Panc1 (cell line): ENCODE results near the gene DCHS2. TPM values are rescaled to one million over a fixed set of nuclear protein-coding genes. Genes with fewer than 3 reads are reported as not detected.

ENCODE experiments used
- ATAC-seq: fragments of 200-7000 bp; cut with Tn5 transposase; 2 replicates; pipeline ENCODE4 v1.9.1; 2020; ENCODE audit warnings: mild to moderate bottlenecking, moderate library complexity
- BruUV-seq: library from RNA; stranded (reverse); fragments of 400-500 nt; replicated peaks from 2 replicates; lab custom pipeline; 2021; lab: Mats Ljungman, UMichigan
- CTCF ChIA-PET: fragments of 300-600 bp; sonication (Branson Sonifier 250); formaldehyde crosslinking; loops from one replicate; lab custom pipeline; 2022; ENCODE audit warnings: antibody characterized with exemption; lab: Charles Lee
- POLR2A ChIA-PET: fragments of 300-600 bp; sonication (Branson Sonifier 250); formaldehyde crosslinking; loops from one replicate; lab custom pipeline; 2022; ENCODE audit warnings: antibody characterized with exemption; lab: Charles Lee
- DNase-seq: peaks from one replicate; pipeline ENCODE4 v3.0.0-alpha.2; 2010; ENCODE audit warnings: low read depth, low spot score
- H3K27ac ChIP-seq: 2 replicates; pipeline ENCODE4 v1.5.1; 2011; ENCODE audit warnings: mild to moderate bottlenecking, low read length, inconsistent platforms
- H3K27me3 ChIP-seq: fragments of 200-500 bp; sonication (Bioruptor generic); 2 replicates; pipeline ENCODE4 v1.6.0; 2014; ENCODE audit warnings: low read length, inconsistent platforms; ENCODE audit not compliant: control insufficient read depth, insufficient read depth
- H3K36me3 ChIP-seq: fragments of 200-500 bp; sonication (Bioruptor generic); 2 replicates; pipeline ENCODE4 v1.5.1; 2014; ENCODE audit warnings: inconsistent platforms, mild to moderate bottlenecking, low read length, moderate library complexity; ENCODE audit not compliant: control insufficient read depth, insufficient read depth
- H3K4me1 ChIP-seq: 2 replicates; pipeline ENCODE4 v1.5.1; 2011; ENCODE audit warnings: inconsistent platforms, mild to moderate bottlenecking, low read length, moderate library complexity; ENCODE audit not compliant: control insufficient read depth, insufficient read depth
- H3K4me3 ChIP-seq, 2 experiments: 2 replicates each; pipeline ENCODE4 v1.5.1; 2011 to 2012; ENCODE audit warnings: low read depth in 2 of 2, low read length in 2 of 2, mild to moderate bottlenecking in 2 of 2, inconsistent platforms in 1 of 2, moderate library complexity in 1 of 2
- H3K9me3 ChIP-seq: fragments of 200-500 bp; sonication (Bioruptor generic); 2 replicates; pipeline ENCODE4 v1.5.1; 2014; ENCODE audit warnings: low read depth, mild to moderate bottlenecking, inconsistent platforms, low read length, moderate library complexity; ENCODE audit not compliant: control insufficient read depth, insufficient read depth
- POLR2AphosphoS5 ChIP-seq: IDR thresholded peaks from 2 replicates; pipeline ENCODE4 v1.6.1; 2012; ENCODE audit warnings: mild to moderate bottlenecking, low read depth, low read length, moderate library complexity
- REST ChIP-seq, 2 experiments: IDR thresholded peaks; 2 replicates each; pipeline ENCODE4 v1.6.1; 2011 to 2012; ENCODE audit warnings: low read depth in 2 of 2, control low read depth in 1 of 2, low read length in 1 of 2, mild to moderate bottlenecking in 1 of 2, moderate library complexity in 1 of 2; ENCODE audit not compliant: insufficient read depth in 1 of 2
- SIN3A ChIP-seq: IDR thresholded peaks from 2 replicates; pipeline ENCODE4 v1.6.1; 2012; ENCODE audit warnings: low read depth, mild to moderate bottlenecking, low read length, moderate library complexity, borderline replicate concordance; ENCODE audit not compliant: insufficient read depth
- TCF7L2 ChIP-seq: IDR thresholded peaks from 2 replicates; pipeline ENCODE4 v1.6.1; 2011; ENCODE audit warnings: mild to moderate bottlenecking, low read depth, low read length, inconsistent platforms
- in situ Hi-C: cut with HindIII; loops from 2 replicates; pipeline ENCODE4 v1.10.0; 2016; ENCODE audit warnings: low sequenced_read_pairs, low pct_unique_long_range_greater_than_20kb
- intact Hi-C: fragments of 100-400 bp; cut with micrococcal nuclease; formaldehyde crosslinking; loops from one replicate; pipeline ENCODE4 v1.10.0; 2022; ENCODE audit not compliant: unreplicated experiment
- total RNA-seq: library from RNA; stranded (reverse); gene quantifications from one replicate; pipeline ENCODE4 v1.2.1, GENCODE V29; 2021; ENCODE audit not compliant: unreplicated experiment
- TF ChIP-seq, protein P1 (sequence below): fragments of 450-650 bp; IDR thresholded peaks from 2 replicates; pipeline ENCODE4 v1.5.1; 2017; ENCODE audit warnings: mild to moderate bottlenecking

DCHS2 gene
- total RNA-seq, 1 experiment from 2014 or later, result not detected

- no peaks in the 10 kb centered on the region for H3K27me3 ChIP-seq
- no peaks in the 10 kb centered on the region for H3K4me1 ChIP-seq
- H3K27ac ChIP-seq, result no peak overlapping the region
- CTCF ChIA-PET, result no interaction called here
- BruUV-seq, result no TSS peak
- H3K36me3 ChIP-seq, result no peaks in the 10 kb centered on the region
- H3K9me3 ChIP-seq, result no peaks in the 10 kb centered on the region
- TF ChIP-seq, protein P1, sequence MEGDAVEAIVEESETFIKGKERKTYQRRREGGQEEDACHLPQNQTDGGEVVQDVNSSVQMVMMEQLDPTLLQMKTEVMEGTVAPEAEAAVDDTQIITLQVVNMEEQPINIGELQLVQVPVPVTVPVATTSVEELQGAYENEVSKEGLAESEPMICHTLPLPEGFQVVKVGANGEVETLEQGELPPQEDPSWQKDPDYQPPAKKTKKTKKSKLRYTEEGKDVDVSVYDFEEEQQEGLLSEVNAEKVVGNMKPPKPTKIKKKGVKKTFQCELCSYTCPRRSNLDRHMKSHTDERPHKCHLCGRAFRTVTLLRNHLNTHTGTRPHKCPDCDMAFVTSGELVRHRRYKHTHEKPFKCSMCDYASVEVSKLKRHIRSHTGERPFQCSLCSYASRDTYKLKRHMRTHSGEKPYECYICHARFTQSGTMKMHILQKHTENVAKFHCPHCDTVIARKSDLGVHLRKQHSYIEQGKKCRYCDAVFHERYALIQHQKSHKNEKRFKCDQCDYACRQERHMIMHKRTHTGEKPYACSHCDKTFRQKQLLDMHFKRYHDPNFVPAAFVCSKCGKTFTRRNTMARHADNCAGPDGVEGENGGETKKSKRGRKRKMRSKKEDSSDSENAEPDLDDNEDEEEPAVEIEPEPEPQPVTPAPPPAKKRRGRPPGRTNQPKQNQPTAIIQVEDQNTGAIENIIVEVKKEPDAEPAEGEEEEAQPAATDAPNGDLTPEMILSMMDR, result no peak
- TF ChIP-seq TCF7L2 (no peak), SIN3A (no peak), POLR2AphosphoS5 (no peak), REST (IDR thresholded peaks at IDR 0.05; ENCODE audit: insufficient read depth in 1 of 2, low read depth in 2 of 2, low read length in 1 of 2) (no peak)
- H3K4me3 ChIP-seq, result no peak overlapping the region
- no peak for DNase-seq
- in situ Hi-C loops (no loop called here), intact Hi-C loops (no loop called here)
- POLR2A ChIA-PET, result no interaction called here
- ATAC-seq, result no peak
Measured at GRCh38 chr4:154361450-154361849, 130.1 kb downstream of the DCHS2 start.

GRCh38 chr4:154360491-154360890 is 131.1 kb downstream of the DCHS2 start:
- Histone ChIP-seq H3K9me3 (no peaks in the 10 kb centered on the region), H3K27me3 (no peaks in the 10 kb centered on the region), H3K36me3 (no peaks in the 10 kb centered on the region), H3K4me1 (no peaks in the 10 kb centered on the region), H3K27ac (no peak overlapping the region), H3K4me3 (no peak overlapping the region)
- ChIA-PET CTCF (no interaction called here), POLR2A (no interaction called here)
- no TSS peak for BruUV-seq
- intact Hi-C loops (no loop called here), in situ Hi-C loops (no loop called here)
- no peak for ATAC-seq
- TF ChIP-seq REST (IDR thresholded peaks at IDR 0.05; ENCODE audit: insufficient read depth in 1 of 2, low read depth in 2 of 2, low read length in 1 of 2) (no peak), TCF7L2 (no peak), POLR2AphosphoS5 (no peak), SIN3A (no peak)
- TF ChIP-seq, protein P1, result no peak
- no peak for DNase-seq
